ENCODE results near the gene TNNT3. TPM values are rescaled to one million over a fixed set of nuclear protein-coding genes. Genes with fewer than 3 reads are reported as not detected.

The TNNT3 gene
- total and polyA plus RNA-seq, 8 donors: 0.75 to 14.5 (median 3.1) TPM; not detected in 3

DNA sequence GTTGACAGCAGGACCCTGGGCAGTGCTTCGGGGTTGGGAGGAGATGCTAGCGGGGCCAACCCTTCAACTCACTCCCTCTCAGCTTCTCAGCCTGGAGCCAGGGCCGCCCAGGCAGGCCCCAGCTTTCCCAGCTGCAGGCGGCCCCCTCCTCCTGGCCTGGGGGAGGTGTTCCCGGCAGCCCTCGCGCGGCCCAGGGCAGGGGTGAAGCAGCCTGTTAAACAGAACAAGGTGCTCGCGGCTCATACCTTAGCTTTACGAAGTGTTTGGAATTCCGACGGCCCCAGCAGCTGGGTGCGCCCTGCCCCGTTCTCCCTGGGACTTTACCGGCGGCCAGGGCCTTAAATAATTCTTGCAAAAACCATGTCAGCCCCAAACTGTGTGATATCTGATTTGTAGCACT lies 44.8 kb downstream of the TNNT3 start:
- Histone ChIP-seq H3K27me3 (no peaks in the 10 kb centered on the region), H3K4me3 (no peak overlapping the region), H3K27ac (no peak overlapping the region), H3K9me3 (no peaks in the 10 kb centered on the region), H3K4me1 (no peaks in the 10 kb centered on the region), H3K36me3 (no peaks in the 10 kb centered on the region)
- DNase-seq: no peak
- WGBS, 5 donors: no CpG with 5 or more reads among the region's 17 CpGs
- no peak for TF ChIP-seq CTCF (IDR thresholded peaks at IDR 0.05)
- TF ChIP-seq EP300 (IDR thresholded peaks at IDR 0.05): no peak
- no peak for TF ChIP-seq POLR2AphosphoS5 (IDR thresholded peaks at IDR 0.05)
- no peak for TF ChIP-seq POLR2A (IDR thresholded peaks at IDR 0.05)
- intact Hi-C loops (cut with DNase I; ENCODE audit: low total_unique reads): no loop called here

DNA sequence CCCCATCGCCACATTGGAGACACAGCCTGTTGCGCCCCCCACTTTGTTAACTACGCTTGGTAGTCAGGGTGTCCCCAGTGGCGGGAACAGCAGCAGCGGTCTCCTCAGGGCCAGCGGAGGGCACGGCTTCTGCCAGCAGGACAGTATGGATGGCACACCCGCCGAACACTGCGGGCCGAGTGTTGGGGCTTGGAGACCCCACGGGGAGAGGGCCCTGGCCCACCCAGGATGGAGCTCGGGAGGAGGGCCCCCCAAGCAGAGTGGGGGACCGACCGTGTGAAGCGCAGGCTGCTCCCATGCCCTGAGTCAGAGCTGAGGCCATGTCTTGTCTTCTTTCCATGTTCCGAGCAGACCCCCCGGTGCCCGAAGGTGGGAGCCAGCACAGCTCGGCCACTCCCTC lies 45.5 kb downstream of the TNNT3 start:
- Histone ChIP-seq H3K4me1 (no peaks in the 10 kb centered on the region), H3K36me3 (no peaks in the 10 kb centered on the region), H3K9me3 (no peaks in the 10 kb centered on the region), H3K27ac (no peak overlapping the region), H3K4me3 (no peak overlapping the region), H3K27me3 (no peaks in the 10 kb centered on the region)
- DNase-seq: no peak
- no CpG with 5 or more reads among the region's 20 CpGs for WGBS, 5 donors
- intact Hi-C loops (cut with DNase I; ENCODE audit: low total_unique reads): no loop called here
- no peak for TF ChIP-seq POLR2A (IDR thresholded peaks at IDR 0.05)
- TF ChIP-seq EP300 (IDR thresholded peaks at IDR 0.05): no peak
- no peak for TF ChIP-seq POLR2AphosphoS5 (IDR thresholded peaks at IDR 0.05)
- no peak for TF ChIP-seq CTCF (IDR thresholded peaks at IDR 0.05)

GRCh38 chr11:1966531-1966930 lies 47.0 kb downstream of the TNNT3 start:
- Histone ChIP-seq H3K27ac (no peak overlapping the region), H3K36me3 (no peaks in the 10 kb centered on the region), H3K9me3 (no peaks in the 10 kb centered on the region), H3K4me3 (no peak overlapping the region), H3K4me1 (no peaks in the 10 kb centered on the region), H3K27me3 (no peaks in the 10 kb centered on the region)
- no peak for DNase-seq
- 66 to 90% methylated on average over 4 to 8 of the region's 18 CpGs; no CpG with 5 or more reads in 3 of the 5 donors for WGBS, 5 donors
- TF ChIP-seq POLR2A (IDR thresholded peaks at IDR 0.05): no peak
- TF ChIP-seq CTCF (IDR thresholded peaks at IDR 0.05): no peak
- TF ChIP-seq EP300 (IDR thresholded peaks at IDR 0.05): no peak
- TF ChIP-seq POLR2AphosphoS5 (IDR thresholded peaks at IDR 0.05): no peak
- intact Hi-C loops (cut with DNase I; ENCODE audit: low total_unique reads): no loop called here

- Histone ChIP-seq H3K36me3 (no peaks in the 10 kb centered on the region), H3K4me1 (no peaks in the 10 kb centered on the region), H3K4me3 (no peak overlapping the region), H3K27ac (no peak overlapping the region), H3K27me3 (no peaks in the 10 kb centered on the region), H3K9me3 (no peaks in the 10 kb centered on the region)
- no peak for DNase-seq
- intact Hi-C loops (cut with DNase I; ENCODE audit: low total_unique reads): no loop called here
- 60% methylated on average over 1 of the region's 21 CpGs; no CpG with 5 or more reads in 4 of the 5 donors for WGBS, 5 donors
- TF ChIP-seq CTCF (IDR thresholded peaks at IDR 0.05) (no peak), EP300 (IDR thresholded peaks at IDR 0.05) (no peak)
Measured at GRCh38 chr11:1967641-1968225, 48.2 kb downstream of the TNNT3 start.

All from stomach (tissue), 9 donors.